KBM-7 (cell line): ENCODE measurements around the gene GINM1.

Experiments
- DNase-seq: peaks from one replicate; pipeline ENCODE4 v3.0.0-alpha.2; 2015
- in situ Hi-C: fragments of 300-500 bp; cut with MboI; formaldehyde crosslinking; loops from 2 replicates; pipeline ENCODE4 v1.14.3; 2020; ENCODE audit warnings: low sequenced_read_pairs, low pct_unique_long_range_greater_than_20kb, mixed read lengths

GINM1 gene

GRCh38 chr6:149581349-149581748 is 15.2 kb downstream of the GINM1 start:
- in situ Hi-C loops: no loop called here
- no peak for DNase-seq

GRCh38 chr6:149586149-149586548 is 20.0 kb downstream of the GINM1 start:
- DNase-seq: no peak
- in situ Hi-C loops: no loop called here

- DNase-seq: no peak
- in situ Hi-C loops: no loop called here
These were observed 26.8 kb downstream of the GINM1 start for GRCh38 chr6:149592983-149593382.

- in situ Hi-C loops: no loop called here
These were observed 27.2 kb downstream of the GINM1 start for GRCh38 chr6:149593408-149593807.

GRCh38 chr6:149600508-149600907 is 34.3 kb downstream of the GINM1 start:
- in situ Hi-C loops: no loop called here
- DNase-seq: no peak

More at GRCh38 chr6:149593408-149593807, 27.2 kb downstream of the GINM1 start:
- no peak for DNase-seq

- peak; percentile 8 for DNase-seq
- in situ Hi-C loops: no loop called here
These were observed 42.3 kb downstream of the GINM1 start for GRCh38 chr6:149608381-149608982.

- DNase-seq: no peak
- in situ Hi-C loops: no loop called here
These were observed 48.2 kb downstream of the GINM1 start for GRCh38 chr6:149614337-149614736.

- in situ Hi-C loops: no loop called here
- DNase-seq: no peak
These were observed 49.6 kb downstream of the GINM1 start for GRCh38 chr6:149615805-149616204.

GRCh38 chr6:149627672-149628071 is 61.5 kb downstream of the GINM1 start:
- in situ Hi-C loops: no loop called here
- DNase-seq: no peak

- peak; percentile 10 for DNase-seq
- in situ Hi-C loops: no loop called here
These were observed 62.8 kb downstream of the GINM1 start for GRCh38 chr6:149628875-149629510.

- DNase-seq: no peak
- in situ Hi-C loops: no loop called here
These were observed 68.1 kb downstream of the GINM1 start for GRCh38 chr6:149634315-149634714.

GRCh38 chr6:149636124-149636523 is 69.9 kb downstream of the GINM1 start:
- DNase-seq: no peak
- in situ Hi-C loops: no loop called here
